ENCODE measurements around the gene TACC2. TPM values are rescaled to one million over a fixed set of nuclear protein-coding genes. Genes with fewer than 3 reads are reported as not detected.

Gene TACC2
- total RNA-seq, 4 donors from 2014 or later: 31.0 to 52.5 (median 42.2) TPM

- WGBS, 2 donors: 57 to 64% methylated on average over 8 of the region's 8 CpGs
Measured at GRCh38 chr10:122029499-122030199, 40.7 kb downstream of the TACC2 start.

GRCh38 chr10:122030200-122030552, 41.2 kb downstream of the TACC2 start:
- no peak overlapping the region for H3K4me3 ChIP-seq
- H3K36me3 ChIP-seq: no peaks in the 10 kb centered on the region
- no peak for TF ChIP-seq POLR2A (IDR thresholded peaks at IDR 0.05)
- TF ChIP-seq EP300 (IDR thresholded peaks at IDR 0.05): no peak
- TF ChIP-seq CTCF (IDR thresholded peaks at IDR 0.05): no peak
- H3K9me3 ChIP-seq: no peaks in the 10 kb centered on the region
- no peak overlapping the region for H3K27ac ChIP-seq
- no peak for DNase-seq (ENCODE audit: low spot score in 2 of 2)
- no peaks in the 10 kb centered on the region for H3K27me3 ChIP-seq
- peaks cover 0 to 5% (median 0%) of the 10 kb centered on the region in 4 donors for H3K4me1 ChIP-seq
- 79 to 86% methylated on average over 7 of the region's 7 CpGs for WGBS, 2 donors

More at GRCh38 chr10:122029499-122030199, 40.7 kb downstream of the TACC2 start:
- peak in 1 of 5 experiments; percentile 14 for TF ChIP-seq CTCF (IDR thresholded peaks at IDR 0.05)
- TF ChIP-seq EP300 (IDR thresholded peaks at IDR 0.05): no peak
- no peak for TF ChIP-seq POLR2A (IDR thresholded peaks at IDR 0.05)
- no peak for DNase-seq (ENCODE audit: low spot score in 2 of 2)
- Histone ChIP-seq H3K27me3 (no peaks in the 10 kb centered on the region), H3K9me3 (no peaks in the 10 kb centered on the region), H3K27ac (no peak overlapping the region), H3K4me3 (no peak overlapping the region), H3K36me3 (no peaks in the 10 kb centered on the region), H3K4me1 (peaks cover 0 to 5% (median 0%) of the 10 kb centered on the region in 4 donors)

- no peak for DNase-seq (ENCODE audit: low spot score in 2 of 2)
- TF ChIP-seq POLR2A (IDR thresholded peaks at IDR 0.05) (no peak), EP300 (IDR thresholded peaks at IDR 0.05) (no peak), CTCF (IDR thresholded peaks at IDR 0.05) (no peak)
- 78 to 80% methylated on average over 9 of the region's 9 CpGs for WGBS, 2 donors
Measured at GRCh38 chr10:122033224-122033926, 44.4 kb downstream of the TACC2 start.

GRCh38 chr10:122034149-122034756, 45.3 kb downstream of the TACC2 start:
- Histone ChIP-seq H3K36me3 (no peaks in the 10 kb centered on the region), H3K27ac (no peak overlapping the region), H3K4me1 (peaks cover 0 to 5% (median 0%) of the 10 kb centered on the region in 4 donors), H3K27me3 (no peaks in the 10 kb centered on the region), H3K4me3 (no peak overlapping the region), H3K9me3 (no peaks in the 10 kb centered on the region)
- DNase-seq (ENCODE audit: low spot score in 2 of 2): no peak
- 69% methylated on average over 6 of the region's 6 CpGs for WGBS, 2 donors
- TF ChIP-seq EP300 (IDR thresholded peaks at IDR 0.05): no peak
- TF ChIP-seq POLR2A (IDR thresholded peaks at IDR 0.05): no peak
- TF ChIP-seq CTCF (IDR thresholded peaks at IDR 0.05): no peak

More at GRCh38 chr10:122033224-122033926, 44.4 kb downstream of the TACC2 start:
- Histone ChIP-seq H3K27me3 (no peaks in the 10 kb centered on the region), H3K4me1 (peaks cover 0 to 5% (median 0%) of the 10 kb centered on the region in 4 donors), H3K4me3 (no peak overlapping the region), H3K27ac (no peak overlapping the region), H3K9me3 (no peaks in the 10 kb centered on the region), H3K36me3 (no peaks in the 10 kb centered on the region)

- H3K27me3 ChIP-seq: no peaks in the 10 kb centered on the region
- H3K36me3 ChIP-seq: no peaks in the 10 kb centered on the region
- TF ChIP-seq CTCF (IDR thresholded peaks at IDR 0.05) (no peak), EP300 (IDR thresholded peaks at IDR 0.05) (no peak), POLR2A (IDR thresholded peaks at IDR 0.05) (no peak)
- no peak overlapping the region for H3K27ac ChIP-seq
- no peaks in the 10 kb centered on the region for H3K9me3 ChIP-seq
- peaks cover 0 to 12% (median 0%) of the 10 kb centered on the region in 4 donors for H3K4me1 ChIP-seq
- no peak for DNase-seq (ENCODE audit: low spot score in 2 of 2)
- 77 to 78% methylated on average over 8 of the region's 8 CpGs for WGBS, 2 donors
- H3K4me3 ChIP-seq: no peak overlapping the region
Measured at GRCh38 chr10:122040786-122041185, 51.8 kb downstream of the TACC2 start.

Data from tibial nerve (tissue), 4 donors.